ENCODE measurements around the gene SLX9.
A peak's percentile ranks its signal among the peaks of the same experiment; 100 is the strongest.

The SLX9 gene

GRCh38 chr21:44994047-44994694 is 54.3 kb downstream of the SLX9 start:
- peak; percentile 39 for DNase-seq

- DNase-seq = no peak
Measured at GRCh38 chr21:44994695-44995342, 55.0 kb downstream of the SLX9 start.

GRCh38 chr21:44995343-44995941 is 55.6 kb downstream of the SLX9 start:
- DNase-seq = no peak

GRCh38 chr21:44996096-44996495 is 56.3 kb downstream of the SLX9 start:
- no peak for DNase-seq

- no peak for DNase-seq
Measured at GRCh38 chr21:44996501-44996921, 56.7 kb downstream of the SLX9 start.

GRCh38 chr21:44996983-44997936 is 57.4 kb downstream of the SLX9 start:
- no peak for DNase-seq

GRCh38 chr21:44998086-44998620 is 58.3 kb downstream of the SLX9 start:
- no peak for DNase-seq

- no peak for DNase-seq
Measured at GRCh38 chr21:44998621-44999427, 59.0 kb downstream of the SLX9 start.

- no peak for DNase-seq
Measured at GRCh38 chr21:44999428-44999971, 59.7 kb downstream of the SLX9 start.

GRCh38 chr21:44999972-45000636 is 60.3 kb downstream of the SLX9 start:
- no peak for DNase-seq

GRCh38 chr21:45000637-45001133 is 60.9 kb downstream of the SLX9 start:
- DNase-seq = no peak

- DNase-seq = no peak
Measured at GRCh38 chr21:45001134-45002095, 61.6 kb downstream of the SLX9 start.

GRCh38 chr21:45002381-45003204 is 62.8 kb downstream of the SLX9 start:
- DNase-seq = no peak

- DNase-seq = no peak
Measured at GRCh38 chr21:45003331-45004058, 63.7 kb downstream of the SLX9 start.

- DNase-seq = no peak
Measured at GRCh38 chr21:45004059-45004422, 64.2 kb downstream of the SLX9 start.

- no peak for DNase-seq
Measured at GRCh38 chr21:45004481-45005247, 64.8 kb downstream of the SLX9 start.

- DNase-seq = peak; percentile 69
Measured at GRCh38 chr21:45006536-45007095, 66.8 kb downstream of the SLX9 start.

All from eye (tissue), 1 donor.